ENCODE measurements around the gene MPDU1. TPM values are rescaled to one million over a fixed set of nuclear protein-coding genes. Genes with fewer than 3 reads are reported as not detected.

Gene MPDU1
- total RNA-seq, 1 donor from 2014 or later, result 73.4 TPM

GRCh38 chr17:7631398-7632380 lies 48.0 kb downstream of the MPDU1 start:
- Histone ChIP-seq H3K36me3 (no peaks in the 10 kb centered on the region), H3K27ac (no peak overlapping the region), H3K4me1 (peaks cover 5% of the 10 kb centered on the region), H3K4me3 (no peak overlapping the region), H3K9me3 (no peaks in the 10 kb centered on the region), H3K27me3 (no peaks in the 10 kb centered on the region)
- intact Hi-C loops (cut with DNase I), result no loop called here
- TF ChIP-seq POLR2A (IDR thresholded peaks at IDR 0.05) (no peak), CTCF (IDR thresholded peaks at IDR 0.05) (no peak), POLR2AphosphoS5 (IDR thresholded peaks at IDR 0.05; ENCODE audit: insufficient read depth in 1 of 2, low read depth in 1 of 2) (no peak)
- DNase-seq (ENCODE audit: extremely low spot score in 2 of 2), result no peak

GRCh38 chr17:7632492-7632894 lies 48.8 kb downstream of the MPDU1 start:
- Histone ChIP-seq H3K27ac (no peak overlapping the region), H3K4me1 (no peaks in the 10 kb centered on the region), H3K4me3 (no peak overlapping the region), H3K9me3 (no peaks in the 10 kb centered on the region), H3K36me3 (no peaks in the 10 kb centered on the region), H3K27me3 (no peaks in the 10 kb centered on the region)
- peak in 1 of 3 experiments; percentile 34 for TF ChIP-seq CTCF (IDR thresholded peaks at IDR 0.05)
- TF ChIP-seq POLR2AphosphoS5 (IDR thresholded peaks at IDR 0.05; ENCODE audit: insufficient read depth in 1 of 2, low read depth in 1 of 2), result no peak
- no peak for DNase-seq (ENCODE audit: extremely low spot score in 2 of 2)
- intact Hi-C loops (cut with DNase I), result no loop called here

GRCh38 chr17:7633093-7633492 lies 49.4 kb downstream of the MPDU1 start:
- H3K27ac ChIP-seq, result no peak overlapping the region
- no peaks in the 10 kb centered on the region for H3K36me3 ChIP-seq
- no peak for DNase-seq (ENCODE audit: extremely low spot score in 2 of 2)
- TF ChIP-seq POLR2AphosphoS5 (IDR thresholded peaks at IDR 0.05; ENCODE audit: insufficient read depth in 1 of 2, low read depth in 1 of 2), result no peak
- TF ChIP-seq CTCF (IDR thresholded peaks at IDR 0.05), result no peak
- no peak for TF ChIP-seq POLR2A (IDR thresholded peaks at IDR 0.05)
- H3K9me3 ChIP-seq, result no peaks in the 10 kb centered on the region
- no peaks in the 10 kb centered on the region for H3K27me3 ChIP-seq
- intact Hi-C loops (cut with DNase I), result no loop called here
- H3K4me1 ChIP-seq, result no peaks in the 10 kb centered on the region
- H3K4me3 ChIP-seq, result no peak overlapping the region

GRCh38 chr17:7634384-7634783 lies 50.7 kb downstream of the MPDU1 start:
- DNase-seq (ENCODE audit: extremely low spot score in 2 of 2), result no peak
- no peak overlapping the region for H3K27ac ChIP-seq
- no peaks in the 10 kb centered on the region for H3K9me3 ChIP-seq
- H3K27me3 ChIP-seq, result no peaks in the 10 kb centered on the region
- no peak overlapping the region for H3K4me3 ChIP-seq
- TF ChIP-seq POLR2AphosphoS5 (IDR thresholded peaks at IDR 0.05; ENCODE audit: insufficient read depth in 1 of 2, low read depth in 1 of 2) (no peak), POLR2A (IDR thresholded peaks at IDR 0.05) (no peak), CTCF (IDR thresholded peaks at IDR 0.05) (peak in 1 of 3 experiments; percentile 21)
- no peaks in the 10 kb centered on the region for H3K36me3 ChIP-seq
- intact Hi-C loops (cut with DNase I), result no loop called here
- H3K4me1 ChIP-seq, result no peaks in the 10 kb centered on the region

GRCh38 chr17:7636163-7636562 lies 52.5 kb downstream of the MPDU1 start:
- Histone ChIP-seq H3K4me1 (no peaks in the 10 kb centered on the region), H3K4me3 (no peak overlapping the region), H3K27ac (no peak overlapping the region), H3K9me3 (no peaks in the 10 kb centered on the region), H3K36me3 (no peaks in the 10 kb centered on the region), H3K27me3 (no peaks in the 10 kb centered on the region)
- intact Hi-C loops (cut with DNase I), result no loop called here
- no peak for DNase-seq (ENCODE audit: extremely low spot score in 2 of 2)
- TF ChIP-seq POLR2AphosphoS5 (IDR thresholded peaks at IDR 0.05; ENCODE audit: insufficient read depth in 1 of 2, low read depth in 1 of 2), result no peak

Small RNAs within 50 kb of the gene (small RNA-seq; reads per million reads assigned to genes)
- not detected for gene CD68
- gene RF00019, result not detected
- not detected for gene SNORA48
- not detected for gene SNORD10

Other genes starting within 250 kb of the MPDU1 start
- gene ACAP1, start 247.3 kb upstream of the MPDU1 start, total RNA-seq, result 7.6 TPM
- gene KCTD11, start 231.7 kb upstream of the MPDU1 start, total RNA-seq, result 12.5 TPM
- not detected for gene TMEM95, start 228.7 kb upstream of the MPDU1 start, total RNA-seq
- 10.1 TPM for gene TNK1, start 202.8 kb upstream of the MPDU1 start, total RNA-seq
- gene PLSCR3, start 189.3 kb upstream of the MPDU1 start, total RNA-seq, result 37.1 TPM
- gene TMEM256, start 179.8 kb upstream of the MPDU1 start, total RNA-seq, result 118 TPM
- gene NLGN2, start 176.0 kb upstream of the MPDU1 start, total RNA-seq, result 25.5 TPM
- gene SPEM1, start 163.5 kb upstream of the MPDU1 start, total RNA-seq, result not detected
- not detected for gene SPEM2, start 158.2 kb upstream of the MPDU1 start, total RNA-seq
- not detected for gene SPEM3, start 155.0 kb upstream of the MPDU1 start, total RNA-seq
- gene TMEM102, start 148.4 kb upstream of the MPDU1 start, total RNA-seq, result 9.8 TPM
- gene FGF11, start 144.3 kb upstream of the MPDU1 start, total RNA-seq, result 10.8 TPM
- 5.9 TPM for gene CHRNB1, start 138.8 kb upstream of the MPDU1 start, total RNA-seq
- gene ZBTB4, start 104.2 kb upstream of the MPDU1 start, total RNA-seq, result 38.1 TPM
- gene SLC35G6, start 102.4 kb upstream of the MPDU1 start, total RNA-seq, result not detected
- gene POLR2A, start 99.5 kb upstream of the MPDU1 start, total RNA-seq, result 118 TPM
- gene TNFSF12, start 34.8 kb upstream of the MPDU1 start, total RNA-seq, result 60.6 TPM
- 20.1 TPM for gene TNFSF13, start 25.1 kb upstream of the MPDU1 start, total RNA-seq
- 60.2 TPM for gene SENP3, start 21.9 kb upstream of the MPDU1 start, total RNA-seq
- 40.0 TPM for gene CD68, start 4.2 kb upstream of the MPDU1 start, total RNA-seq
- 44.4 TPM for gene SOX15, start 6.2 kb downstream of the MPDU1 start, total RNA-seq
- 36.1 TPM for gene FXR2, start 31.0 kb downstream of the MPDU1 start, total RNA-seq
- gene SAT2, start 44.0 kb downstream of the MPDU1 start, total RNA-seq, result 69.7 TPM
- gene SHBG, start 46.3 kb downstream of the MPDU1 start, total RNA-seq, result not detected
- gene ATP1B2, start 67.1 kb downstream of the MPDU1 start, total RNA-seq, result 2.7 TPM
- gene TP53, start 103.6 kb downstream of the MPDU1 start, total RNA-seq, result 18.7 TPM
- 7.6 TPM for gene WRAP53, start 104.6 kb downstream of the MPDU1 start, total RNA-seq
- 2.7 TPM for gene EFNB3, start 121.3 kb downstream of the MPDU1 start, total RNA-seq
- 0.49 TPM for gene DNAH2, start 133.9 kb downstream of the MPDU1 start, total RNA-seq

All from vagina (tissue), 2 donors.